ENCODE data around the gene LMF1. TPM values are rescaled to one million over a fixed set of nuclear protein-coding genes. Genes with fewer than 3 reads are reported as not detected.

LMF1 gene
- polyA plus RNA-seq, 1 donor = 13.9 TPM

GRCh38 chr16:984736-985636 is 14.2 kb upstream of the LMF1 start:
- no peak for DNase-seq

- DNase-seq = no peak
Observed at GRCh38 chr16:984121-984694, 13.4 kb upstream of the LMF1 start.

GRCh38 chr16:983044-984030 is 12.6 kb upstream of the LMF1 start:
- DNase-seq = no peak

- no peak for DNase-seq
Observed at GRCh38 chr16:982145-983043, 11.6 kb upstream of the LMF1 start.

GRCh38 chr16:981695-982144 is 10.9 kb upstream of the LMF1 start, which contains the start of gene SOX8:
TSS of gene SOX8 (plus strand) at chr16:981770. CDS start at chr16:981923, 153 bp downstream.
- DNase-seq = no peak

GRCh38 chr16:980595-980854 is 9.7 kb upstream of the LMF1 start:
- DNase-seq = no peak

GRCh38 chr16:979859-980594 is 9.2 kb upstream of the LMF1 start:
- no peak for DNase-seq

GRCh38 chr16:979147-979546 is 8.4 kb upstream of the LMF1 start:
- no peak for DNase-seq

GRCh38 chr16:978403-978802 is 7.6 kb upstream of the LMF1 start:
- DNase-seq = no peak

GRCh38 chr16:977896-978295 is 7.1 kb upstream of the LMF1 start:
- no peak for DNase-seq

- DNase-seq = peak; percentile 72
Observed at GRCh38 chr16:977081-977701, 6.4 kb upstream of the LMF1 start.

- no peak for DNase-seq
Observed at GRCh38 chr16:976389-976931, 5.7 kb upstream of the LMF1 start.

GRCh38 chr16:975291-975690 is 4.5 kb upstream of the LMF1 start:
- DNase-seq = no peak

- no peak for DNase-seq
Observed at GRCh38 chr16:974611-975261, 4.0 kb upstream of the LMF1 start.

- no peak for DNase-seq
Observed at GRCh38 chr16:974001-974601, 3.3 kb upstream of the LMF1 start.

GRCh38 chr16:973366-973765 is 2.6 kb upstream of the LMF1 start:
- no peak for DNase-seq

- DNase-seq = no peak
Observed at GRCh38 chr16:972316-973002, 1.7 kb upstream of the LMF1 start.

- DNase-seq = no peak
Observed at GRCh38 chr16:971981-972315, 1.2 kb upstream of the LMF1 start.

- no peak for DNase-seq
Observed at GRCh38 chr16:971582-971905, 760 bp upstream of the LMF1 start.

Measured in hindlimb muscle (tissue), 1 donor.